HepG2 (cell line): ENCODE measurements around the gene DCAF8.
"Not testable (repeated sequence)": the region's sequence is repeated elsewhere in the genome, so short reads cannot be mapped to it uniquely, and the experiment has no call there.

Experiments
- TARDBP ChIP-seq: sonication (generic); formaldehyde crosslinking; IDR thresholded peaks from 2 replicates; pipeline ENCODE4 v1.8.0; 2022; ENCODE audit warnings: mild to moderate bottlenecking, missing genetic modification reagents
- ZNF121 ChIP-seq: sonication (generic); formaldehyde crosslinking; IDR thresholded peaks from 2 replicates; pipeline ENCODE4 v1.5.0; 2020; ENCODE audit warnings: mild to moderate bottlenecking, missing genetic modification reagents

- not testable (repeated sequence) for TF ChIP-seq ZNF121 (CRISPR knock-in tag); TARDBP
Measured at GRCh38 chr1:160287769-160288168, 25.4 kb upstream of the DCAF8 start.
